ENCODE data around the gene PRDM10. TPM values are rescaled to one million over a fixed set of nuclear protein-coding genes. Genes with fewer than 3 reads are reported as not detected.

The PRDM10 gene
- total RNA-seq, 4 donors from 2014 or later, result 7.2 to 13.4 (median 8.1) TPM

GRCh38 chr11:129999407-129999806 is 3.2 kb downstream of the PRDM10 start:
- TF ChIP-seq CTCF (IDR thresholded peaks at IDR 0.05), result no peak
- no peak for ATAC-seq (ENCODE audit: low FRiP score)
- DNase-seq (ENCODE audit: low spot score), result no peak

DNA sequence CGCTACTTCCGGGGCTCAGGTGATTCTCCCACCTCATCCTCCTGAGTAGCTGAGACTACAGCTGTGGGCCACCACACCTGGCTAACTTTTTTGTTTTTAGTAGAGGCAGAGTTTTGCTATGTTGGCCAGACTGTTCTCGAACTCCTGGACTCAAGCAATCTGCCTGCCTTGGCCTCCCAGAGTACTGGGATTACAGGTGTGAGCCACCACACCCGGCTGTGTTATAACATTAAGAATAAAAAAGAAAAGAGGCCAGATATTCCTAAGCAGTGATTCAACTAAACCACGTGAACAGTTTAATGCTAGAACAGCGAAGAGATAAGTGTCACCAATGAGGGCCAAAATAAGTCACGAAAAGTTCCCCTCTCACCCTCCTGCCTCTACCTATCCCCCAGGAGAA is 3.7 kb downstream of the PRDM10 start:
- no peak for TF ChIP-seq CTCF (IDR thresholded peaks at IDR 0.05)
- DNase-seq (ENCODE audit: low spot score) (no peak), ATAC-seq (ENCODE audit: low FRiP score) (no peak)

DNA sequence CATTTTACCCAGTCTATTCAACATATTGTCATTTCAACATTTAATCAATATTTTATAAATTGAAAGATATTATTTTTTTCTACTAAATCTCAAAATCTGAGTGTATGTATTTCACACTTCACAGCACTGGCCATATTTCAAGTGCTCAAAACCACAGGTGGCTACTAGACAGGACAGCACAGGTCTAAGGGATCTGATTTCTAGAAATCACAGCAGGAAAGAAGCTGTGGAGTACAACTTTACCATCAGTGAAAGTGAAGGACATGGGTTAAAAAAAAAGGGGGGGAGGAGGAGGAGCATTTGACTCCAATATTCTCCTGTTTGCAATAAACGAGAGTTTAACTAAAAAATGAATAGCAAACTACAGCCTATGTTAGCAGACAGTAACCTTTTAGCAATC is 4.5 kb downstream of the PRDM10 start:
- no peak for TF ChIP-seq CTCF (IDR thresholded peaks at IDR 0.05)
- no peak for DNase-seq (ENCODE audit: low spot score)
- no peak for ATAC-seq (ENCODE audit: low FRiP score)

DNA sequence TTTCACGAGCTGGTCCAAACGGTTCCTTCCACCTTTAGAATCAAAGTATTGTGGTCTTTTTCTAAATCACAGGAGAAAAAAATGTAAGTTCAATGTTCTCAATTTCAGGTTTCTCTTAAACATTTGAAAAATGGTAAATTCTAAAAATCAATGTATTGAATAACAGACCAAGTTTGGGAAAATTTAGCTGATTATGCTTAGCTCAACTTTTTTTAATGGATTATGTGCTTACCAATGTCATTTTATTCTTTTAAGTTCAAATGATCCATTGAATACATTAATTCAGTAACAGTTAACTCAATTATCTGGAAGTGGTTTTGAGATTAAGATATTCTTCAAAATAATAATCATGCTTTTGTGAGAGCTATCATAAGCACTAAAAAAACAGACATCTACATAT is 5.1 kb downstream of the PRDM10 start:
- ATAC-seq (ENCODE audit: low FRiP score) (no peak), DNase-seq (ENCODE audit: low spot score) (no peak)
- no peak for TF ChIP-seq CTCF (IDR thresholded peaks at IDR 0.05)

GRCh38 chr11:129996113-129996870 is 6.3 kb downstream of the PRDM10 start:
- TF ChIP-seq CTCF (IDR thresholded peaks at IDR 0.05), result no peak
- DNase-seq (ENCODE audit: low spot score) (no peak), ATAC-seq (ENCODE audit: low FRiP score) (no peak)

- ATAC-seq (ENCODE audit: low FRiP score) (no peak), DNase-seq (ENCODE audit: low spot score) (no peak)
- TF ChIP-seq CTCF (IDR thresholded peaks at IDR 0.05), result no peak
These were observed 7.5 kb downstream of the PRDM10 start for GRCh38 chr11:129995163-129995562.

Data from omental fat pad (tissue), 4 donors.